NCI-H2171 treated with DMSO at 0.1 percent for 48 hours (cell line): ENCODE results near the gene WSCD1.
A peak's percentile ranks its signal among the peaks of the same experiment; 100 is the strongest.

ENCODE experiments used
- DNase-seq: peaks from one replicate; lab custom pipeline; 2025; lab: John Stamatoyannopoulos, UW

The WSCD1 gene

GRCh38 chr17:6160911-6161855 is 91.0 kb downstream of the WSCD1 start:
- DNase-seq: peak; percentile 82

DNA sequence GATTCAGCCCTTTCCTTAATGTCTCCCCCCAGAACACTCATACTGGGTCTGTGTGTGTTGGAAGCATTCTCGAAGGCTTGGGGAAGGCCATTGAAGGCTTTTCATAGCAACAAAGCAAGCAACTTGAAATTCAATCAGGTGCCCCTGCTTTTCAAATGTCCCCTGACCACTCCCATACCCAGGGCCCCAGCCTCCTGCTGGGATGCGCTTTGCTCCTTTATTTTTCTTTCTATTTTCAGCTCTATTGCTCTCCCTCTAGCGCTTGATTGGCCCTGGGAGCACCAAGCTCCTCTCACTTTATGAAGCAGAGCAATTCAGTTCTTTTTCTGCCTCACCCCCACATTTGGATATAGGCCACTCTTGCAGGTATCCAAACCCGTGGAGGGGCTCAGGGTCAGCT is 92.0 kb downstream of the WSCD1 start:
- no peak for DNase-seq

- peak; percentile 63 for DNase-seq
These were observed 92.7 kb downstream of the WSCD1 start for GRCh38 chr17:6162892-6163291.

- peak; percentile 92 for DNase-seq
These were observed 93.6 kb downstream of the WSCD1 start for GRCh38 chr17:6163612-6164333.

- DNase-seq: no peak
These were observed 94.8 kb downstream of the WSCD1 start for GRCh38 chr17:6164996-6165395.

DNA sequence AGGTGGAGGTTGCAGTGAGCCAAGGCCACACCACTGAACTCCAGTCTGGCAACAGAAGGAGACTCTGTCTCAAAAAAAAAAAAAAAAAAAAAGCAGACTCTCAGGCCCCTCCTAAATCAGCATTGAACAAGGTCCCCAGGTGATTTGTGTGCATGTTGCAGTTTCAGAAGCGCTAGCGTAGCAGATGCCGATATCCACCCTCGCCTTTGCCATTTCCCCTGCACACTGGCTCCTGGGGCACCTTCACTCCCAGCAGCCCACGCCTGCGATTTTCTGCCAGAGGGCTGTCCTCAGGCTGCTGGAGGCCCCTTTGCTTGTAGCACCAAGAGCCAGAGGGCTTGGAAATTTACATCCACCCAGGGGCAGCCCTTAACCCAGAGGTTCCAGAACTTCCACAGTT is 95.6 kb downstream of the WSCD1 start:
- DNase-seq: peak; percentile 70

DNA sequence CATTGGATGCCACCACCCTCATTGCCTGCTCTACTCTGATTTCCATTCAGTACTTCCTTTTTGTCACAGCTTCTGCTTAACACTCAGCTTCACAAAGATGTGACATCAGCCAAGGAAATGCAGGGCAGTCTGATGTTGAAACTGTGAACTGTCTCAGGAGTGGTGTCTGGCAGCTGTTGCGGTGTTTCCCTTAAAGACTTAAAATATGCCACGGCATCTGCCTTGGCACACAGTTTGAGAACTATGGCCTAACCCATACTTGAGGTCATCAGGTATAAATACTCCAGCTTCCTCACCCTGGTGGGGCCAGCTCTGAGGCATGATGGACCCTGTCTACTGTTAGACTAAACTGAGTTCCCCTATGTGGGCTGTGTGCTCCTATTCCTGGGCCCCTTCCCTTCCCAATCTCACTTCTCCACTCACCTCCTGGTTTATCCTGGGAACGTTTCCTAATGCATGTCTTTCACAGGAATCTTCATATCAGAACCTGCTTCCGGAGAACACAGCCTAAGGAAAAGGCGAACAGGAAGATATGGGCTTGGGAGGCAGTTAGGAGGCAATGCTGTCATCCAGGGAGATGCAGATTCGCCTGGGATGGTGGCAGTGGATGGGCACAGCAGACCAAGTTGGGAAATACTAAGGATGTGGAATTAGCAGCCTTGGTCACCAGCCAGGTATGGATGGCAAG is 96.5 kb downstream of the WSCD1 start:
- DNase-seq: peak; percentile 39

DNA sequence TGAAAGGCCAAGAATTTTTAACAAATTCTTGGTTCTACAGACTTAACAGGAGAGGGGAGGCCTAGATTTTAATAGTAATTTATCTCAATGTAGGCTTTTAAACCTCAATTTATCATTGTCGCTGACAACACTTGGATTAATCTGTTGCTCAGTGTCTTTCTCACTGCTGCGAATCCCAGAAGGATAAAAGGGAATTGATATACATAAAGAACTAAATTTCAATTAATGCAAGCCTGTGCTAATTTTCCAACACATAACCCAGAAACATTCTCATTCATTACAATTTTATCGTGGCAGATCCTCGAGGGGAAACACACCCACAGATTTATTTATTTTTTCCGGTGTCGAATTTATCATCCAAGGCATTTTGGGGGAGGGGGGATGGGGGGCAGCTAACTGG is 98.1 kb downstream of the WSCD1 start:
- no peak for DNase-seq

DNA sequence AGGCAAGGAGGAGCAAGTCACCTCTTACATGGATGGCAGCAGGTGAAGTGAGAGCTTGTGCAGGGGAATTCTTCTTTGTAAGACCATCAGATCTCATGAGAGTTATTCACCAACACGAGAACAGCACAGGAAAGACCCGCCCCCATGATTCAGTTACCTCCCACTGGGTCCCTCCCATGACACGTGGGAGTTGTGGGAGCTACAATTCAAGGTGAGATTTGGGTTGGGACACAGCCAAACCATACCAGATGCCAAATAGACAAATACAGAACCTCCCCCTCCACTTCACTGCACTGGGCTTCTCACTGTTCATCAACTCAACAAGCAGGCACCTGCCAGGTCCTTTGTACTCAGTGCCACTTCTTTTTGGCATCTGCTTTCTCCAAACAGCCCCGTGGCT is 100.2 kb downstream of the WSCD1 start:
- peak; percentile 85 for DNase-seq

DNA sequence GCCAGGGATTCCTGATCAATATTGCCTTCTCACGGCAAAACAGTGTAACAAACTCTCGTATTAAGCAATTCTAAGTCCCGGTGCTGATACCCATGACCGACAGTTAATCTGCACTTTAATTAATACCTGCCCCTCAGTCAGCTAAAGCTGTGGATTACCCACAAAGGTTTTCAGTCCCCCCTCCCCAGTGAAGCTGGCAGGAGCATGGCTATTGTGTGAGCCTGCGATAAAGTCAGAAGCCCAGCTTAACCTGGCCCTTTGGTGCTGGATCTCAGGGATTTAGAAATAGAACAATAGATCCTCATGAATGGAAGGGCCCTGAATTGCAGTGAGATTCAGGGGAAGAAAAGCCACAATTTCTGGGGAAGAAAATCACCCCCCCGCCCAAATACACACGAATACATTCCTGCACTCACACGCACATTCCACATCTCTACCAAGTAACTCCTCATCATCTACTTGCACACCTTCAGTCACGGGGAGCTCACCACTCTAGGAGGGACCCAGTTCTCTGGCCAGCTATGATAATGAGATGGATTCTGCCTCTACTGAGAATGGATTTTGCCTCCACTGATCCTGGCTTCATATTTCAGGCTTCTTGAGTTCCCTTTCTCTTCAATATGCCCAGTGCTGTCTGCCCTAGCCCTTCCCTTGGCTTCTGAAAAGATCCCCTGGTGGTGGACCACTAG is 102.6 kb downstream of the WSCD1 start:
- no peak for DNase-seq

DNA sequence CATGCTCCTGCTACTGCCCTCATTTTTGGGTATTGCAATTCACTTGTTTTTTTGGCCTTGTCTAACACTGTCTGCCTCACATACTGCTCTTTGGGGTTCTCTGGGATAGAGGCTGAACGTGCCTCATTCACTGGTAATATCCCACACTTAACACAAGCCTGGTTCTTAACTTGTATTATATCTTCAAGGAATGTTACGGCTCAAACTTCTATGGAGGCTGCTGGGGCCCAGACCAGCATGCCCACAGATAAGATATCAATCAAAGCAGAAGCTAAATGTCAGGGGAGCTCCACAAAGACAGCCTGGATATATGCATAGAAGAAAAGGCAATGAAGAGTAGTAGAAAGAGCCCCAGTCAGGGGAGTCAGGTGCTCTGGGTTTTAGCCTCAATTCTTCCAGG is 103.5 kb downstream of the WSCD1 start:
- DNase-seq: no peak
